ENCODE results near the gene PTPN23. TPM values are rescaled to one million over a fixed set of nuclear protein-coding genes. Genes with fewer than 3 reads are reported as not detected.

Gene PTPN23
- total RNA-seq, 2 experiments from 2014 or later: 25.9 to 29.4 TPM

GRCh38 chr3:47414161-47414564, 33.3 kb downstream of the PTPN23 start:
- Mint-ChIP-seq H3K27me3 (no peaks in the 10 kb centered on the region), H3K36me3 (ENCODE audit: low read depth) (peaks cover 28% of the 10 kb centered on the region), H3K9me3 (ENCODE audit: low read depth) (no peaks in the 10 kb centered on the region), H3K27ac (no peak overlapping the region), H3K4me1 (no peaks in the 10 kb centered on the region), H3K4me3 (no peak overlapping the region)
- DNase-seq (no peak), ATAC-seq (no peak)
- CTCF ChIA-PET: interaction anchor here (0.6 to 1.2 kb wide), 2 partner anchors 61 to 67 kb away, joined by 3 to 4 read pairs; partner anchors contain the start of gene SCAP
- intact Hi-C loops (cut with DNase I, micrococcal nuclease): no loop called here
- POLR2A ChIA-PET: no interaction called here

GRCh38 chr3:47414666-47415587, 34.1 kb downstream of the PTPN23 start:
- ATAC-seq: no peak
- Mint-ChIP-seq H3K27ac (no peak overlapping the region), H3K4me1 (no peaks in the 10 kb centered on the region), H3K9me3 (ENCODE audit: low read depth) (no peaks in the 10 kb centered on the region), H3K36me3 (ENCODE audit: low read depth) (peaks cover 28% of the 10 kb centered on the region), H3K4me3 (no peak overlapping the region), H3K27me3 (no peaks in the 10 kb centered on the region)
- CTCF ChIA-PET: interaction anchor here (0.6 to 0.7 kb wide), 3 partner anchors 22 to 66 kb away, joined by 3 read pairs; no protein-coding TSS in a partner anchor
- POLR2A ChIA-PET: interaction anchor here (0.6 kb wide), 1 partner anchor 35 kb away, joined by 3 read pairs; no protein-coding TSS in a partner anchor
- intact Hi-C loops (cut with DNase I, micrococcal nuclease): no loop called here
- no peak for DNase-seq

- ChIA-PET CTCF (interaction anchor here (0.7 kb wide), 1 partner anchor 20 kb away, joined by 3 read pairs; no protein-coding TSS in a partner anchor), POLR2A (no interaction called here)
- H3K36me3 Mint-ChIP-seq (ENCODE audit: low read depth): peaks cover 28% of the 10 kb centered on the region
Measured at GRCh38 chr3:47416041-47416440, 35.2 kb downstream of the PTPN23 start.

GRCh38 chr3:47418167-47419082, 37.6 kb downstream of the PTPN23 start:
- Mint-ChIP-seq H3K4me3 (no peak overlapping the region), H3K36me3 (ENCODE audit: low read depth) (peaks cover 20% of the 10 kb centered on the region), H3K27ac (no peak overlapping the region), H3K4me1 (peaks cover 10% of the 10 kb centered on the region), H3K27me3 (no peaks in the 10 kb centered on the region), H3K9me3 (ENCODE audit: low read depth) (no peaks in the 10 kb centered on the region)
- DNase-seq (no peak), ATAC-seq (no peak)
- ChIA-PET CTCF (interaction anchor here (0.5 to 6.7 kb wide), 6 partner anchors 10 to 1604 kb away, joined by 3 to 83 read pairs (median 3); partner anchors contain the start of gene SCAP), POLR2A (no interaction called here)
- intact Hi-C loops (cut with DNase I, micrococcal nuclease): no loop called here

More at GRCh38 chr3:47416041-47416440, 35.2 kb downstream of the PTPN23 start:
- H3K4me3 Mint-ChIP-seq: no peak overlapping the region
- H3K27ac Mint-ChIP-seq: no peak overlapping the region
- H3K9me3 Mint-ChIP-seq (ENCODE audit: low read depth): no peaks in the 10 kb centered on the region
- DNase-seq: no peak
- ATAC-seq: no peak
- H3K27me3 Mint-ChIP-seq: no peaks in the 10 kb centered on the region
- intact Hi-C loops (cut with DNase I, micrococcal nuclease): no loop called here
- no peaks in the 10 kb centered on the region for H3K4me1 Mint-ChIP-seq

- CTCF ChIA-PET: interaction anchor here (0.5 to 6.7 kb wide), 8 partner anchors 9 to 1603 kb away, joined by 3 to 83 read pairs (median 3); partner anchors contain the start of genes PTPN23 and SCAP
- Mint-ChIP-seq H3K4me1 (peaks cover 10% of the 10 kb centered on the region), H3K9me3 (ENCODE audit: low read depth) (no peaks in the 10 kb centered on the region), H3K4me3 (no peak overlapping the region), H3K27me3 (no peaks in the 10 kb centered on the region), H3K27ac (no peak overlapping the region), H3K36me3 (ENCODE audit: low read depth) (peaks cover 20% of the 10 kb centered on the region)
- intact Hi-C loops (cut with DNase I, micrococcal nuclease): loop anchor here in 1 of 2 experiments (2.0 to 5.0 kb wide), 3 partner anchors 47 to 363 kb away; partner anchors contain the start of genes ELP6 and SMARCC1
- ATAC-seq (no peak), DNase-seq (no peak)
- POLR2A ChIA-PET: no interaction called here
Measured at GRCh38 chr3:47419083-47420043, 38.5 kb downstream of the PTPN23 start.

- Mint-ChIP-seq H3K36me3 (ENCODE audit: low read depth) (peaks cover 19% of the 10 kb centered on the region), H3K9me3 (ENCODE audit: low read depth) (no peaks in the 10 kb centered on the region), H3K27me3 (no peaks in the 10 kb centered on the region), H3K4me1 (peaks cover 10% of the 10 kb centered on the region), H3K4me3 (no peak overlapping the region), H3K27ac (no peak overlapping the region)
- POLR2A ChIA-PET: no interaction called here
- intact Hi-C loops (cut with DNase I, micrococcal nuclease): loop anchor here in 1 of 2 experiments (2.0 to 5.0 kb wide), 3 partner anchors 47 to 362 kb away; partner anchors contain the start of genes ELP6 and SMARCC1
- DNase-seq: no peak
- ATAC-seq: no peak
- CTCF ChIA-PET: interaction anchor here (0.9 to 6.7 kb wide), 6 partner anchors 22 to 375 kb away, joined by 3 to 83 read pairs (median 8); partner anchors contain the start of genes PTPN23, SCAP and SETD2
Measured at GRCh38 chr3:47420044-47420430, 39.2 kb downstream of the PTPN23 start.

- DNase-seq (peak; percentile 95), ATAC-seq (peak; percentile 97)
- ChIA-PET CTCF (interaction anchor here (0.6 to 6.7 kb wide), 28 partner anchors 9 to 1549 kb away, joined by 3 to 83 read pairs (median 3); partner anchors contain the start of genes PTPN23, SCAP and SETD2), POLR2A (interaction anchor here (0.6 to 1.3 kb wide), 3 partner anchors 21 to 55 kb away, joined by 3 to 7 read pairs (median 4); partner anchors contain the start of genes PTPN23 and SCAP)
- Mint-ChIP-seq H3K9me3 (ENCODE audit: low read depth) (no peaks in the 10 kb centered on the region), H3K27ac (peak overlapping the region; percentile 99), H3K4me1 (peaks cover 10% of the 10 kb centered on the region), H3K4me3 (peak overlapping the region; percentile 17), H3K27me3 (no peaks in the 10 kb centered on the region), H3K36me3 (ENCODE audit: low read depth) (peaks cover 16% of the 10 kb centered on the region)
- intact Hi-C loops (cut with DNase I, micrococcal nuclease): loop anchor here (1.0 to 5.0 kb wide), 9 partner anchors 40 to 383 kb away; partner anchors contain the start of genes ELP6 (in 2 of the 2), DHX30 (in 1 of the 2), SCAP (in 1 of the 2) and SMARCC1 (in 1 of the 2)
Measured at GRCh38 chr3:47420511-47421484, 40.0 kb downstream of the PTPN23 start.

- H3K4me3 Mint-ChIP-seq: no peak overlapping the region
- H3K4me1 Mint-ChIP-seq: peaks cover 10% of the 10 kb centered on the region
Measured at GRCh38 chr3:47421741-47422649, 41.2 kb downstream of the PTPN23 start.

More at GRCh38 chr3:47421741-47422649, 41.2 kb downstream of the PTPN23 start:
- ChIA-PET POLR2A (interaction anchor here (0.6 to 1.3 kb wide), 3 partner anchors 20 to 54 kb away, joined by 3 to 7 read pairs (median 4); partner anchors contain the start of genes PTPN23 and SCAP), CTCF (interaction anchor here (0.6 to 6.7 kb wide), 20 partner anchors 10 to 1548 kb away, joined by 3 to 83 read pairs (median 4); partner anchors contain the start of genes SCAP and SETD2)
- intact Hi-C loops (cut with DNase I, micrococcal nuclease): loop anchor here (1.0 to 5.0 kb wide), 9 partner anchors 42 to 381 kb away; partner anchors contain the start of genes ELP6 (in 2 of the 2), DHX30 (in 1 of the 2), SCAP (in 1 of the 2) and SMARCC1 (in 1 of the 2)
- no peak for ATAC-seq
- peak; percentile 57 for DNase-seq
- no peaks in the 10 kb centered on the region for H3K27me3 Mint-ChIP-seq
- H3K9me3 Mint-ChIP-seq (ENCODE audit: low read depth): no peaks in the 10 kb centered on the region
- H3K27ac Mint-ChIP-seq: peak overlapping the region; percentile 99
- peaks cover 8% of the 10 kb centered on the region for H3K36me3 Mint-ChIP-seq (ENCODE audit: low read depth)
